ENCODE measurements around the gene MIPOL1.

MIPOL1 gene

DNA sequence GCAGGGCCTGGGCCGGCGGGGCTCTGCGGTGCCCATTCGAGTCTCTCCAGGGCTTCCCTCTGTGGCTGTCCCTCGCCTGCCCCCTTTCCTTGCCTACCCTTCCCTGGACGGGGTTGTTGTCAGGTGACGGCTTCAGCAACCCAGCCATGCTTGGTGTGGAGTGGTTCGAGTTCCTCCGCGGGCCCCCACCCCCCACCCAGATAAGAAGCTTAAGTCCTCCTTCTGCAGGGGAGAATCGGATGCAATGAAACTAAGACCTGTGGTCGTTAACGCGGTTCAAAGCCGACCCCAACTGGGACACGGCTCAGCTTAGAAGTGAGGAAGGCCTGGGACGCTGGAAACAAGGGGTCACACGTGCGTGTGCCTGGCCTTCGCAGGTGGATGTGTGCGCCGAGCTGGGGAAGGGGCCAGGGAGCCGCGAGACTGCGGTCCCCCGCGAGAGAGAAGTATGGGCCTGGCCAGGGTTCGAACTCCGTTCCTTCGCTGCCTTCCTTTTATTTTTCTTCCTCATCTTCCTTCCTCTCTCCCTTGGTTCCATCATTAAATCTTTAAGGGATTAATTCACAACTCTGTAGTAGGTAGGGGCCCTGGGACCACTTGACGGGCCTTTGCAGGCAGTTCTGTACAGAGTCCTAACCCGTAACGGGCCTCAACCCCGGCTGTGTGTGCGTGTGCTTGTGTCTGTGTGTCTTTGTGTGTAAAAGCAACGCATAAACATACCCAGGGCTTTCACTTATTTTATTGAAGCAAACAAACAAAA, 401.2 kb downstream of the MIPOL1 start:
- Histone ChIP-seq H3K27me3 (ENCODE audit: insufficient read depth, low read length, poor library complexity, severe bottlenecking) (no peaks in the 10 kb centered on the region), H3K9me3 (ENCODE audit: insufficient read depth, low read depth, low read length) (peaks cover under 1% of the 10 kb centered on the region; the same call in 1 of the 2 replicates), H3K36me3 (ENCODE audit: insufficient read depth, low read length) (no peaks in the 10 kb centered on the region), H3K4me3 (ENCODE audit: low read length, poor library complexity, severe bottlenecking) (no peak overlapping the region), H3K9ac (ENCODE audit: low read depth, low read length, poor library complexity, severe bottlenecking) (no peak overlapping the region), H3K9me2 (replicated peaks; ENCODE audit: low read depth, low read length) (no peaks in the 10 kb centered on the region), H2AFZ (ENCODE audit: low read length) (no peak overlapping the region), H3K4me2 (ENCODE audit: low read depth, low read length, poor library complexity, severe bottlenecking) (no peak overlapping the region), H3F3A (ENCODE audit: low read depth) (no peaks in the 10 kb centered on the region), H3K79me2 (ENCODE audit: insufficient read depth, low read length) (no peaks in the 10 kb centered on the region), H4K20me1 (ENCODE audit: insufficient read depth, low read length, poor library complexity, severe bottlenecking) (no peaks in the 10 kb centered on the region), H3K4me1 (ENCODE audit: insufficient read depth, low read length, poor library complexity, severe bottlenecking) (no peaks in the 10 kb centered on the region)
- no peak for TF ChIP-seq EZH2phosphoT487 (IDR thresholded peaks at IDR 0.05; ENCODE audit: borderline replicate concordance)
- TF ChIP-seq, protein P1, sequence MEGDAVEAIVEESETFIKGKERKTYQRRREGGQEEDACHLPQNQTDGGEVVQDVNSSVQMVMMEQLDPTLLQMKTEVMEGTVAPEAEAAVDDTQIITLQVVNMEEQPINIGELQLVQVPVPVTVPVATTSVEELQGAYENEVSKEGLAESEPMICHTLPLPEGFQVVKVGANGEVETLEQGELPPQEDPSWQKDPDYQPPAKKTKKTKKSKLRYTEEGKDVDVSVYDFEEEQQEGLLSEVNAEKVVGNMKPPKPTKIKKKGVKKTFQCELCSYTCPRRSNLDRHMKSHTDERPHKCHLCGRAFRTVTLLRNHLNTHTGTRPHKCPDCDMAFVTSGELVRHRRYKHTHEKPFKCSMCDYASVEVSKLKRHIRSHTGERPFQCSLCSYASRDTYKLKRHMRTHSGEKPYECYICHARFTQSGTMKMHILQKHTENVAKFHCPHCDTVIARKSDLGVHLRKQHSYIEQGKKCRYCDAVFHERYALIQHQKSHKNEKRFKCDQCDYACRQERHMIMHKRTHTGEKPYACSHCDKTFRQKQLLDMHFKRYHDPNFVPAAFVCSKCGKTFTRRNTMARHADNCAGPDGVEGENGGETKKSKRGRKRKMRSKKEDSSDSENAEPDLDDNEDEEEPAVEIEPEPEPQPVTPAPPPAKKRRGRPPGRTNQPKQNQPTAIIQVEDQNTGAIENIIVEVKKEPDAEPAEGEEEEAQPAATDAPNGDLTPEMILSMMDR (conservative IDR thresholded peaks at IDR 0.05; ENCODE audit: low read length): no peak

DNA sequence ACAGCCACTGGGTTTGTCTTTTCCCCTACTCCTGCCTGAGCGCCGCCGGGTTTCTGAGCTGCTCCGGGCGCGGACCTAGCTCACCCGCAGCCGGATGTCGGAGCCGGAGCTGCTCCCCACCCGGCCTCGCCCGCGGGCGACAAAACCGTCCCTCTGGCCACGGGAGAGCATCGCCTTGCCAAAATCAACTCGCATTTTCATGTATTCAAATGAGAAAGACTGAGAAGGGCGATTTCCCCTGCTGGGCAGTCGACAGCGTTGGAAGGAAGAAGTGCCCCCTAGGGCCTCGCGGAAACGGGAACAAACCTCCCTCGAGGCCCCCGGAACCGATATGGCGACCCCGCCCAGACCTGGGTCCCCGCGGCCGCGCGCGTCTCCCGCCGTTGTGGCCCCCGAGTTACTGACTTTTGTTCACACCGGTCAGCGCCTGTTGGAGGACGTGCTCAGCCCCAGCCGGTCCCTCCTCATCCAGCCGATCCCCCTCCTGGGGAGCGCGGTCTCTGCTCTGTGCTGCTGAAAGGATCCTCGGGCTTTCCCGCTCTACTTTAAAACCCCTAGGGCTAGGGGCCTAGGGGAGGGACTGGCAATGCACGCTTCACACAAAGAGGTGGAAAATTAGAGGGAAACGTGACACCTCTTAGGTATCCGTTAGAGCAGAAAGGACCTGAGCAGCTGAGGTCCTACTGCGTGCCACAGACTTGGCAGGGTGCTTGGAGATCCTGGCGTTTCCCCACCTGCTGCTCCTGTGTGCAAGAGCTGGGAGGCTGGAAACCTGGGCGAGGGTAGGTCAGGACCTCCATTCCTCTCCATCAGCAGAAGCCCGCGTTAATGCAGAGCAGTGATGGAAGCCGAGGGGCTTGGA, 402.0 kb downstream of the MIPOL1 start:
- Histone ChIP-seq H3K9ac (ENCODE audit: low read depth, low read length, poor library complexity, severe bottlenecking) (no peak overlapping the region), H3K79me2 (ENCODE audit: insufficient read depth, low read length) (no peaks in the 10 kb centered on the region), H3K36me3 (ENCODE audit: insufficient read depth, low read length) (no peaks in the 10 kb centered on the region), H3K9me3 (ENCODE audit: insufficient read depth, low read depth, low read length) (peaks cover 2% of the 10 kb centered on the region; the same call in 1 of the 2 replicates), H3K4me2 (ENCODE audit: low read depth, low read length, poor library complexity, severe bottlenecking) (no peak overlapping the region), H3K4me3 (ENCODE audit: low read length, poor library complexity, severe bottlenecking) (no peak overlapping the region), H3K9me2 (replicated peaks; ENCODE audit: low read depth, low read length) (no peaks in the 10 kb centered on the region), H3K4me1 (ENCODE audit: insufficient read depth, low read length, poor library complexity, severe bottlenecking) (no peaks in the 10 kb centered on the region), H4K20me1 (ENCODE audit: insufficient read depth, low read length, poor library complexity, severe bottlenecking) (no peaks in the 10 kb centered on the region), H3K27me3 (ENCODE audit: insufficient read depth, low read length, poor library complexity, severe bottlenecking) (no peaks in the 10 kb centered on the region), H2AFZ (ENCODE audit: low read length) (no peak overlapping the region), H3F3A (ENCODE audit: low read depth) (no peaks in the 10 kb centered on the region)
- no peak for TF ChIP-seq EZH2phosphoT487 (IDR thresholded peaks at IDR 0.05; ENCODE audit: borderline replicate concordance)
- TF ChIP-seq, protein P1 (conservative IDR thresholded peaks at IDR 0.05; ENCODE audit: low read length): no peak

DNA sequence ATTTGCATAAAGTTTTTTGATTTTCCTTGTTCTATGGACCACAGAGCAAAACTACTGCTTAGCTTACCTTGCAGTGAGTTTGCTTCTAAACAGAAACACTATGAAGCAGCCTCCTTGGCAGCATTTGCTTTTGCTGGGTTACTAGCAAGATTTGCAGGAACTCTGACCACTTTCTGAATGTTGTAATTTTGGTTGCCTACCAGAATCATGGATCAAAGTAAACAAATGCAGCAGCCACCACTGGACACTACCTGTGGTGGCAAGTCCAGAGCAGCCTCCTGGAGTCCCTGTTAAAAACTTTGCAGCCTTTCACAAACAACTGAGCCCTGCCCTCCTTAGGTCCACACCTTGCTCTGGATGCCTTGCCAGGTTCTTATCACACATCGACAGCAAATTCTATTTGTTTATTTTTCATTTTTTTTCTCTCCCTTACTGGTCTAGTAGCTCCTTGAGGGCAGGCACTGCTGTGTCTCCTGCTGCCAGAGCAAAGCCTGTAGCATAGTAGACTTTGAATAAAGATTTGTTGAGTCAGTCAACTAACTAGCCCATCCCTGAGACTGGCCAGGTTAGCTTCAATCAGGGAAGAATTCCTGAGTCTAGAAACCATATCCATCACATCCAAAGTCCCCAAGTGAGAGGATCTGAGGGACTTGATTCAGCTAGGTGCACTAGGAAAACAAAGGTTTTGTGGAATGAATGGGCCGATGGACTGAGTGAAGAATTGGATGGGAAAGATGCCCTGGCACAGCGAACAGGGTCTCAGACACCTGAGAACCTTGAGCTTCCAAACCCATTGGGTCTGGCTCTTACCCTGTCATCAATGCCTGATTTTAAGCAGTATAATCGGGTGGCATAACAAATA, 403.4 kb downstream of the MIPOL1 start:
- H3K9me2 ChIP-seq (replicated peaks; ENCODE audit: low read depth, low read length): no peaks in the 10 kb centered on the region
- H3K9ac ChIP-seq (ENCODE audit: low read depth, low read length, poor library complexity, severe bottlenecking): no peak overlapping the region
- no peaks in the 10 kb centered on the region for H3F3A ChIP-seq (ENCODE audit: low read depth)
- no peaks in the 10 kb centered on the region for H3K27me3 ChIP-seq (ENCODE audit: insufficient read depth, low read length, poor library complexity, severe bottlenecking)
- no peaks in the 10 kb centered on the region for H4K20me1 ChIP-seq (ENCODE audit: insufficient read depth, low read length, poor library complexity, severe bottlenecking)
- H3K9me3 ChIP-seq (ENCODE audit: insufficient read depth, low read depth, low read length): peaks cover 2% of the 10 kb centered on the region; the same call in 1 of the 2 replicates
- H3K4me1 ChIP-seq (ENCODE audit: insufficient read depth, low read length, poor library complexity, severe bottlenecking): no peaks in the 10 kb centered on the region
- H3K4me3 ChIP-seq (ENCODE audit: low read length, poor library complexity, severe bottlenecking): no peak overlapping the region
- no peaks in the 10 kb centered on the region for H3K79me2 ChIP-seq (ENCODE audit: insufficient read depth, low read length)
- H2AFZ ChIP-seq (ENCODE audit: low read length): no peak overlapping the region
- H3K36me3 ChIP-seq (ENCODE audit: insufficient read depth, low read length): no peaks in the 10 kb centered on the region
- H3K4me2 ChIP-seq (ENCODE audit: low read depth, low read length, poor library complexity, severe bottlenecking): no peak overlapping the region
- TF ChIP-seq, protein P1 (conservative IDR thresholded peaks at IDR 0.05; ENCODE audit: low read length): no peak
- TF ChIP-seq EZH2phosphoT487 (IDR thresholded peaks at IDR 0.05; ENCODE audit: borderline replicate concordance): no peak
